ENCODE results near the gene GPR156.

DNA sequence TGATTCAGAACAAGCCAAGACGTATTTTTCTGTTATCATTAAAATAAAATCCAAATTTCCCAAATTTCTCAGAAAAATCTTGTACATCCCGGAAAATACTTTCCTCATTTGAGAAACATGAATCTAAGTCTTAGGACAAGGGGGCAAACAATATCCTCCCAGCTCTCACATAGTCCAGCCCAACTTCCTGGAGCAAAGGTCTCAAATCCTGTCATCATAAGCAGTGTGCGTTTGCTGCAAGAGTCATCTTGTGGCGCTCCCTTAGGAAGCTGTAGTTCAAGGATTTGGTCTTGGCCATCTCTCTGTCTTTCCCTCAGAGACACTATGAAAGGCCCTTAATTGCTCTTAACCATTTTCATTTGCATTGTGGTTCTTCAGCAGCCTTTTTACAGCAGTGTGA is 133.2 kb downstream of the GPR156 start:
- TF ChIP-seq CTCF (IDR thresholded peaks at IDR 0.05) (no peak), POLR2A (IDR thresholded peaks at IDR 0.05) (no peak), EP300 (IDR thresholded peaks at IDR 0.05) (no peak), POLR2AphosphoS5 (IDR thresholded peaks at IDR 0.05) (no peak)
